B cell (primary cell): Measurements from ENCODE around the gene AGXT2.

Source experiments
- EZH2 ChIP-seq: IDR thresholded peaks from 2 replicates; pipeline ENCODE4 v1.6.1; 2012; ENCODE audit warnings: borderline replicate concordance, low read depth, mild to moderate bottlenecking, moderate library complexity, low read length; ENCODE audit not compliant: insufficient read depth, poor library complexity, severe bottlenecking
- TF ChIP-seq, protein P1 (sequence below): fragments of 200-600 bp; IDR thresholded peaks from one replicate; pipeline ENCODE4 v1.8.0; 2022; ENCODE audit warnings: antibody characterized with exemption, mild to moderate bottlenecking

DNA sequence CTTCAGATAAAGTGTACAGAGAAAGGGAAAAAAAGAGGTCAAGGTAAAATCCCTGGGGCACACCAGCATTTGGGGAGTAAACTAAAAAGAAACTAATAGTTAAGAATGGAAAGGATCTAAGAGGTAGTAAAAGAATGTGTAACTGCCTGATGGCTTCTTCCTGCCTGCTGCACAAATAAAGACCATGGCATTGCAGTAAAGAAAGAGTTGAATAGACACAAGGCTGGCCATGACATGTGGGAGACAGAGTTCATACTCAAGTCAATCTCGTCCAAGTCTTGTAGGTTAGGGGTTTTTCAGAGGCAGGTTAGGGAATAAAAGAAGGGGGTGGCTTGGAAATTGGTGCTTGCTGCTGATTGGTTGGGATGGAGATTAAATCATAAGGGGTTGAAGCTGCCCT is 60.8 kb downstream of the AGXT2 start:
- TF ChIP-seq, protein P1, sequence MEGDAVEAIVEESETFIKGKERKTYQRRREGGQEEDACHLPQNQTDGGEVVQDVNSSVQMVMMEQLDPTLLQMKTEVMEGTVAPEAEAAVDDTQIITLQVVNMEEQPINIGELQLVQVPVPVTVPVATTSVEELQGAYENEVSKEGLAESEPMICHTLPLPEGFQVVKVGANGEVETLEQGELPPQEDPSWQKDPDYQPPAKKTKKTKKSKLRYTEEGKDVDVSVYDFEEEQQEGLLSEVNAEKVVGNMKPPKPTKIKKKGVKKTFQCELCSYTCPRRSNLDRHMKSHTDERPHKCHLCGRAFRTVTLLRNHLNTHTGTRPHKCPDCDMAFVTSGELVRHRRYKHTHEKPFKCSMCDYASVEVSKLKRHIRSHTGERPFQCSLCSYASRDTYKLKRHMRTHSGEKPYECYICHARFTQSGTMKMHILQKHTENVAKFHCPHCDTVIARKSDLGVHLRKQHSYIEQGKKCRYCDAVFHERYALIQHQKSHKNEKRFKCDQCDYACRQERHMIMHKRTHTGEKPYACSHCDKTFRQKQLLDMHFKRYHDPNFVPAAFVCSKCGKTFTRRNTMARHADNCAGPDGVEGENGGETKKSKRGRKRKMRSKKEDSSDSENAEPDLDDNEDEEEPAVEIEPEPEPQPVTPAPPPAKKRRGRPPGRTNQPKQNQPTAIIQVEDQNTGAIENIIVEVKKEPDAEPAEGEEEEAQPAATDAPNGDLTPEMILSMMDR = no peak
- TF ChIP-seq EZH2 = no peak
